GM19468 (cell line): ENCODE data around the gene GMDS.

Experiments used
- ATAC-seq: cut with Tn5 transposase; IDR thresholded peaks from one replicate; pipeline ENCODE4 v1.9.1; 2021; ENCODE audit warnings: mild to moderate bottlenecking, moderate library complexity, moderate number of reproducible peaks; ENCODE audit not compliant: unreplicated experiment; ENCODE audit errors: extremely low read depth

The GMDS gene

DNA sequence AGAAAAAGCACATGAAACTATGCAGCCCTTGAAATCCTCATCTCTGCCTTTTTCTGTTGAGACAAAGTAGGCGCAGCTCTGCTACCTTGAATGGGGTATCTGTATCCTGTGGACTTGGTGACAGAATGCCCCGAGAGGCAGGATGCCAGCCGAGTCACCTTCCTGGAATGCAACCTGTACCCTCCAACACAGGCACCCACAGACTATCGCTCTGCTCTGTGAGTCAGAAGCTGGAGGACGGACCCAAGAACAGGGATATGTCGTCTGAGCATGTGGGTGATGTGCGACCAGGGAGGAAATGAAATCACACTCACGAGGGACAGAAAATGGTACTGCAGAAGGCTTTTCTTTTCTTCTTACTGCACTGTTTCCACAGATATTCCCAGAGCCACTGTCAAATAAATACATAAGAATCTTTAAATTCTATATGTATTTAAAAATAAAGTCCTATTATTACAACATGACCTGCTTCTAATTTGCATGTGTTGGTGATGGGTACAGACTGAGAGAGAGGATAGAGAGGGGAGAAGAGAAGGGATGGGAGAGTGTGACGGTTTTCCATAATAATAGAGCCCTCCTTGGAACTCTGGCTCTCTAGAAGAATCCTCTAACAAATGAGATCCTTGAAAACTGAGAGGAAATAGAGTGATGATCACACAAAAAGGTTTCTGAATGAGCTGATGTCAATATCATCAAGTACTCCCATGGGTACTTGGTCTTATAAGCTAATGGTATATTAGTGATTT, 327.6 kb downstream of the GMDS start:
- ATAC-seq: no peak

DNA sequence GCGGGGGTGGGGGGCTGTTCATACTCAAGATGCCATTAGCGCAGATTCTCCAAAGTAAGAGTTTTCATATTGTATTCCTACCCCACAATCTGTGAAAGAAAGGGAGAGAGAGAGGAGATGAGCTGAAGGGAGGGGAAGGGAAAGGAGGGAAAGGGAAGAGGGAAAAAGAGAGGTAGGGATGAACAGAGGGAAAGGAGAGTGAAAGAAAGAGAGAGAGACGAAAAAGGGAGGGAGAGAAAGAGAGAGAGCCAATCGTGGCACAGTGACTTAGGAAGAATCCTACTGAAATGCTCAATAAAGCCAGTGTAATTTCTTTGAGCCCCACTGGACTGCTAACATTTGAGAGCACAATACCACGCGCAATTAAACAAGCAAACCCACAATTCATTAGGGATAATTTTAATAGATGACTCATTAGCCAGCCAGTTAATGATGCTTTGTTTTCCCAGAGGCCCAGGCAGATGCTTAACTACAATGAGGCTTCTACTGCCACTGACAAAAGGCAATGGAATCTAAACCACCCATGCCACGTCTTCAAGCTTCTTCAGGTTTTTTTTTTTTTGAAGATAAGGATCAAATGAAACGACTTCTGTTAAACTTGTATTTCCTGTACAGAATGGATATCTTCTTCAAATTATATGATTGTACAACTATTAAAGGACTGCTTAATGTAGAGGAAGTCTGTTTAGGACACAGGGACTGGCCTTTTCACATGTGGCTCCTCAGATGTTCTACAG, 328.9 kb downstream of the GMDS start:
- no peak for ATAC-seq

GRCh38 chr6:1915226-1915625, 330.2 kb downstream of the GMDS start:
- no peak for ATAC-seq

- ATAC-seq: no peak
These were observed 331.8 kb downstream of the GMDS start for GRCh38 chr6:1913577-1913976.

- ATAC-seq: no peak
These were observed 332.7 kb downstream of the GMDS start for GRCh38 chr6:1912731-1913130.

- ATAC-seq: no peak
These were observed 333.9 kb downstream of the GMDS start for GRCh38 chr6:1911474-1911873.

DNA sequence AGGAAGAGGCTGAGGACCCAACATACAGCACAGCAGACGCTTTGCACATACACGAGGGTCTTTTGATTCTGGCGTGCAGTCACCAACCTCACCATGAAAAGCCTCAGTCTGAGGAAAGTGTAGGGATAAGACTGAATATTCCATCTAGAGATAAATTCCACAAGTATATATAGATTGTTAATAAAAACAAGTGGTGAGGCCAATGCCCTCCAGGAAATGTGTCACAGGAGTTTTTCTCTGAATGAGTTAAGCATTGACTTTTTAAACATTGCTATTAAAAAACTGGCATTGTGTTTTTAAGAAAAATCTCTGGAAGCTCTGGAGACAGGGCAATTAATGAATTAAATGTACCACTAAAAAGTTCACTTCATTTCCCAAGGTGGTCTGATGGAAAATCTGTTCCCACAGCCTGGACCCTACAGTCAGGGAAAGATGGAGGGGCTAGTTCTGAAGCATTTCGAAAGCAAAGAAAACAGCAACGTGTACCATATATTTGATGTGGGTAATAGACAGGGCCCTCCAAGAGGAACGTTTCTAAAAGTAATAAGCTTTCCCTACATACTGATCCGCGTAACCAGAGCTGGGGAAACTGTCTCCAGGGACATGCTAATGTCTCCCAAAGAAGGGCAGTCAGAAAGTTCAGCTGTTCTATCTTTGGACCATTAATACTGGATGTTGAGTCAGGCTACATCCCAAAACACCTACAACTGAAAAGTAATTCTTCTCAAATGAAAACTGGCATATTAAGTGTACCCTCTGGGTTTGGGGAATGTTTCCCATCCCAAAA, 334.6 kb downstream of the GMDS start:
- ATAC-seq: no peak

GRCh38 chr6:1908784-1909183, 336.6 kb downstream of the GMDS start:
- no peak for ATAC-seq

GRCh38 chr6:1906609-1907008, 338.8 kb downstream of the GMDS start:
- ATAC-seq: no peak

GRCh38 chr6:1906014-1906413, 339.4 kb downstream of the GMDS start:
- no peak for ATAC-seq

GRCh38 chr6:1904898-1905297, 340.5 kb downstream of the GMDS start:
- ATAC-seq: no peak

- no peak for ATAC-seq
These were observed 341.0 kb downstream of the GMDS start for GRCh38 chr6:1904466-1904799.

GRCh38 chr6:1903780-1904465, 341.5 kb downstream of the GMDS start:
- ATAC-seq: no peak

DNA sequence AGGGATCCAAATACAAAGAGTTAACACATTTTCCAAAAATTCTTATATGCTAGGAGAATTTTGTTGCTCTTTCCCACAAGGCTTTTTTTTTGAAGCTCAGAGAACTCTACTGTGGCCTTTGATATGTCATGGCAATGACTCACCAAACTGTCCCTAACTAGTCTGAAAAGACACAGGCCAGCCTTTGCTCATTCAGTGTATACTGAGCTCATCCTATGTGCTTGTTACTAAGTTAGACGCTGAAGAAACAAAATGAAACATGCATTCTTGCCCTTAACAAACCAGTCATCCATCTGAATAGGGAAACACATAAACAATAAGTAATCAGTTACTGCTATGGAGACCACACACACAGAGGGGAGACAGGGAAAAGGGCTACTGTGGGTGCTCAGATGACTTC, 343.8 kb downstream of the GMDS start:
- ATAC-seq: no peak

DNA sequence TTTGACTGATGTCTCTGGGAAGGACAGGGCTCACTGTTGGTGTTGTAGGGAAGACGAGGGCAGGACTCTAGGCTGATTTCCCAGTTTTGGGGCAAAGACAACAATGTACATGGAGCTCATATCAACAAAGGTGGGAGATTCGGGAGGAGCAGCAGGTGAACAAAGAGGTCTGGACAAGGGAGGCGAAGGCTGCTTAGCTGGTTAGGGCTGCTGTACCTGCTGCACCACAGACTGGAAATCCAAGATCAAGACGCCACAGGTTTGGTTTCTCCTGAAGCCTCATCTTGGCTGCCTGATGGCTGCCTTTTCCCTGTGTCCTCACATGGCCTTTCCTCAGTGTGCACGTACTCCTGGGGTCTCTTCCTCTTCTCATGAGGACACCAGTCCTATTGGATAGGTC, 348.5 kb downstream of the GMDS start:
- no peak for ATAC-seq

GRCh38 chr6:1895721-1896120, 349.7 kb downstream of the GMDS start:
- no peak for ATAC-seq

GRCh38 chr6:1894954-1895353, 350.5 kb downstream of the GMDS start:
- no peak for ATAC-seq

GRCh38 chr6:1893470-1894130, 351.8 kb downstream of the GMDS start:
- ATAC-seq: no peak

DNA sequence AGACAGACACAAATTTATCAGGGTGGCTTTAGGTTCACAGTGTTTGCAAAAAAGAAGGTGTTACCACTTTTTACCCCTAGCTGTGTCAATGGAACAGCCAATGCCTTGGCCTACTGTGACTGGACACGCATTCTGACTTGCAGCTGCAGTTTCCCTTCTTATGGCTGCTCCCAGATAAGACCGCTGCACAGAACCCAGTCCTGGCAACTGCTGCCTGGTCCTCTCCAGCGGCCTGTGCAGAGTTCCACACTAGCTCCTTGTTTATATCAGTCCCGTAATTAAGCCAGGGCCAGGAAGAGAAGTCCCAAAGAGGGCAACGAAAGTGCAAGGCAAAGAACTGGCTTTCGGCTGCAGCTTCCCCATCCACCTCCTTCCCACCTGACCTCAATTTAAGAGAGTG, 352.7 kb downstream of the GMDS start:
- ATAC-seq: no peak

DNA sequence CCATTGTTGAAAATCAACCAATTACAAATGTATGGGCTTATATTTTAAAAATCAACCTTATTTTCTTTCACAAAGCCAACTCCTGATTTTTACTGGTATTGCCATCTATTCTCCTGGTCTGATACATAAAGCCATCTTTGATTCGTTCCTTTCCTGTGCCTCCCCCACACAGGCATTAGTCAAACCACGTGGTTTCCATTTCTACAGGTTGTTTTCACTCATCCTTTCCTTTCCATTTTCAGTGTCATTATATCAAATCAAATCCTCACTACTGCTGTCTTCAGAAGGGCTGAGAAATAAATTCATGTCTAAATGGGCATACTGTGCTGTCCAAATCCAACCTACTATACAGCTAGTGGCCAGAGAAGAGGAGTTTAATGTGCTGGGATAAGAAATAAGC, 354.4 kb downstream of the GMDS start:
- ATAC-seq: no peak
